Measurements from ENCODE around the gene PRPF38A.
"Not testable (repeated sequence)": the region's sequence is repeated elsewhere in the genome, so short reads cannot be mapped to it uniquely, and the experiment has no call there.

PRPF38A gene

GRCh38 chr1:52365746-52366516 is 38.5 kb upstream of the PRPF38A start, which contains the start of gene CC2D1B:
Gene CC2D1B, minus strand, starts transcription at chr1:52366205. Its CDS starts 1,585 bp downstream, at chr1:52364620.
- Histone ChIP-seq H3K4me1 (ENCODE audit: control insufficient read depth, insufficient read depth, low read length) (peaks cover 16% of the 10 kb centered on the region), H3K4me3 (ENCODE audit: low read length) (peak within 1 kb of the TSS; percentile 94), H3K4me2 (ENCODE audit: low read length) (peak within 1 kb of the TSS; percentile 95)

DNA sequence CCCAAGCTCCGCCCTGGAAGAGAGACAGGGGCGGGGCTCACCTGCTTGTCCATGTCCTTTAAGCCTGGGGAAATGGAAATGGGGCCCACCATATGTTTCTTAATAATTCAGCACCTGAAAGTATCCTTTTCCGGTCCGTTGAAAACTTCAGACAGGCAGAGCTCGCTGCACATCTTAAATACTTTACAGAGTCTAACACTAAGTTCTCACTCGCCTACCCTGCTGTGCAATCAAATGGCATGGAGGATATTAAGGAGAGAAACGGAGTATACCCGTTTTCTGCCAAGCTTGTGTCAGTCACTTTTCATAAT is 37.9 kb upstream of the PRPF38A start:
- H3K4me3 ChIP-seq (ENCODE audit: low read length) = peak overlapping the region; percentile 94
- H3K27me3 ChIP-seq (ENCODE audit: control insufficient read depth, insufficient read depth, low read length) = no peaks in the 10 kb centered on the region
- peaks cover 14% of the 10 kb centered on the region for H3K36me3 ChIP-seq (ENCODE audit: insufficient read depth, low read length)
- peak overlapping the region; percentile 95 for H3K4me2 ChIP-seq (ENCODE audit: low read length)
- H3K9me3 ChIP-seq (replicated peaks; ENCODE audit: low read length) = no peaks in the 10 kb centered on the region
- H3K9ac ChIP-seq (ENCODE audit: low read depth, low read length) = peak overlapping the region; percentile 95
- H3K4me1 ChIP-seq (ENCODE audit: control insufficient read depth, insufficient read depth, low read length) = peaks cover 16% of the 10 kb centered on the region

More at GRCh38 chr1:52365746-52366516, 38.5 kb upstream of the PRPF38A start, which contains the start of gene CC2D1B:
- no peaks in the 10 kb centered on the region for H3K27me3 ChIP-seq (ENCODE audit: control insufficient read depth, insufficient read depth, low read length)
- H3K36me3 ChIP-seq (ENCODE audit: insufficient read depth, low read length) = peaks cover 20% of the 10 kb centered on the region
- H3K9me3 ChIP-seq (replicated peaks; ENCODE audit: low read length) = no peaks in the 10 kb centered on the region
- peak within 1 kb of the TSS; percentile 95 for H3K9ac ChIP-seq (ENCODE audit: low read depth, low read length)

DNA sequence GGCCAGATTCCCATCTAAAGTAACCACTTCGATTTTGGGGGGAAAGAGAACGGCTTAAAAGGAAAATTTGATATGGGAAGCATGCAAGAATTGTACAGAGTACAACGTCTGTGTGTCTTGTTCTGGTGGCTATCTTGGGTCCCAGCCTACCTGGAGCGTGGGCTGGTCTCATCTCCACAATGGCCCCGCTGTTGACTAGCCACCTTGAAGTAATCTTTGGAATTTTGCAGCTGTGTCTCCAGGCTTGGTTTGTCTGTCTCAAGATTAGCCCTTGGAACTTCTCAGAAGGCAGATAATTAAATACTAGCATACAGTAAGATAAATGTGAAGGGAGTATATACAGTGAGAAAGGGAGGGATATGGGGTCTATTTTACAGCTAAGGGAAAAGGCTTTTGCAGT is 37.1 kb upstream of the PRPF38A start:
- H3K36me3 ChIP-seq (ENCODE audit: insufficient read depth, low read length) = peaks cover 6% of the 10 kb centered on the region
- no peak overlapping the region for H3K9ac ChIP-seq (ENCODE audit: low read depth, low read length)
- no peak overlapping the region for H3K4me2 ChIP-seq (ENCODE audit: low read length)
- no peaks in the 10 kb centered on the region for H3K27me3 ChIP-seq (ENCODE audit: control insufficient read depth, insufficient read depth, low read length)
- no peak overlapping the region for H3K4me3 ChIP-seq (ENCODE audit: low read length)
- no peaks in the 10 kb centered on the region for H3K9me3 ChIP-seq (replicated peaks; ENCODE audit: low read length)
- peaks cover 16% of the 10 kb centered on the region for H3K4me1 ChIP-seq (ENCODE audit: control insufficient read depth, insufficient read depth, low read length)

DNA sequence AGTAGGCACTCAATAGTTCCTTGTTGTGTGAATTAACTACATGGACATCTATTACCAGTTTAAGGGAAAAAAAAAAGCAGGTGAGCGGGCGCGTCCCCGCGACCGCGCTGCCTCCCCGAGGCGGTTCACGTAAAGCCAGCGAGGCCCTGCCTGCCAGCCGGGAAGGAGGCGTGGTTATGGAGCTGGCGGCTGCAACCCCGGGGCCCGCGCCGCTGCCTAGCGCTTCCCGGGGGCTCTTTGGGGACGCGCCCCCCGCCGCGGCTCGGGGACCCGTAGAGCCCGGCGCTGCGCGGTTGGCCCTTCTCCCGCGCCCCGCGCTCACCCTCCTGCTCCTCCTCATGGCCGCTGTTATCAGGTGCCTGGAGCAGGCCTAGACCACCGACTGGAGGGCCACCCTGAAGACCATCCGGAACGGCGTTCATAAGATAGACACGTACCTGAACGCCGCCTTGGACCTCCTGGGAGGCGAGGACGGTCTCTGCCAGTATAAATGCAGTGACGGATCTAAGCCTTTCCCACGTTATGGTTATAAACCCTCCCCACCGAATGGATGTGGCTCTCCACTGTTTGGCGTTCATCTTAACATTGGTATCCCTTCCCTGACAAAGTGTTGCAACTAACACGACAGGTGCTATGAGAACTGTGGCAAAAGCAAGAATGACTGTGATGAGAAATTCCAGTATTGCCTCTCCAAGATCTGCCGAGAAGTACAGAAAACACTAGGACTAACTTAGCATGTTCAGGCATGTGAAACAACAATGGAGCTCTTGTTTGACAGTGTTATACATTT is 35.8 kb upstream of the PRPF38A start:
- Histone ChIP-seq H3K4me2 (ENCODE audit: low read length) (peak overlapping the region; percentile 90), H3K9ac (ENCODE audit: low read depth, low read length) (peak overlapping the region; percentile 54), H3K9me3 (replicated peaks; ENCODE audit: low read length) (no peaks in the 10 kb centered on the region), H3K4me1 (ENCODE audit: control insufficient read depth, insufficient read depth, low read length) (peaks cover 16% of the 10 kb centered on the region), H3K4me3 (ENCODE audit: low read length) (peak overlapping the region; percentile 68), H3K36me3 (ENCODE audit: insufficient read depth, low read length) (no peaks in the 10 kb centered on the region), H3K27me3 (ENCODE audit: control insufficient read depth, insufficient read depth, low read length) (no peaks in the 10 kb centered on the region)

DNA sequence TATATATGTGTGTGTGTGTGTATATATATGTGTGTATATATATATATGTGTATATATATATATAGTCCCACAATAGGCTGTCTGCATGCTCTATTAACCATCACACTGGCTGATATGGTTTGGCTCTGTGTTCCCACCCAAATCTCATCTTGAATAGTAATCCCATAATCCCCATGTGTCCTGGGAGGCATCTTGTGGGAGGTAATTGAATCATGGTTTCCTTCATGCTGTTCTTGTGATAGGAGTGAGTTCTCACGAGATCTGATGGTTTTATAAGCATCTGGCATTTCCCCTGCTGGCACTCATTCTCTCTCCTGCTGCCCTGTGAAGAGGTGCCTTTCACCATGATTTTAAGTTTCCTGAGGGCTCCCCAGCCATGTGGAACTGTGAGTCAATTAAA is 34.6 kb upstream of the PRPF38A start:
- H3K36me3 ChIP-seq (ENCODE audit: insufficient read depth, low read length); H3K4me1 ChIP-seq (ENCODE audit: control insufficient read depth, insufficient read depth, low read length); H3K9ac ChIP-seq (ENCODE audit: low read depth, low read length); H3K4me3 ChIP-seq (ENCODE audit: low read length); H3K4me2 ChIP-seq (ENCODE audit: low read length); H3K27me3 ChIP-seq (ENCODE audit: control insufficient read depth, insufficient read depth, low read length); H3K9me3 ChIP-seq (replicated peaks; ENCODE audit: low read length): not testable (repeated sequence)

DNA sequence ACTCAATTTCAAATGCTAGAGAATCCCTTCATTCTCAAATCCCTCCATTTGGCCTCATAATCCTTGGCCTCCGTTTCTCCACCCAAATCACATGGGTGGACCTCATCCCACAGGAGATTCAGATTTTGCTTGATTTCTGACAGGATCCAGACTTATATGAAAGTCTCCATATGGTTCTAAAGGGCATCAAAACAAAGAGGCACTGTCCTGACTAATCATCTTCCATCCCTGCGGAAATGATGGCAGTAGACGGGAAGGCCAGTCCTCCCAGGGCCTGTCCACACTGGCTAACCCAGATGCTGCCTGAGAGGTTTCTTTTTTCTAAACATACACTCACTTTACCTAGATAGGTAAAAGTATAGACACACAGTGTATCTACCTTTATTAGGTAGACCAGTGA is 19.0 kb upstream of the PRPF38A start:
- Histone ChIP-seq H3K27me3 (ENCODE audit: control insufficient read depth, insufficient read depth, low read length) (no peaks in the 10 kb centered on the region), H3K4me1 (ENCODE audit: control insufficient read depth, insufficient read depth, low read length) (no peaks in the 10 kb centered on the region), H3K9me3 (replicated peaks; ENCODE audit: low read length) (no peaks in the 10 kb centered on the region), H3K9ac (ENCODE audit: low read depth, low read length) (no peak overlapping the region), H3K4me2 (ENCODE audit: low read length) (no peak overlapping the region), H3K4me3 (ENCODE audit: low read length) (no peak overlapping the region), H3K36me3 (ENCODE audit: insufficient read depth, low read length) (peaks cover 26% of the 10 kb centered on the region)

- H3K36me3 ChIP-seq (ENCODE audit: insufficient read depth, low read length) = peaks cover 26% of the 10 kb centered on the region
- no peak overlapping the region for H3K4me2 ChIP-seq (ENCODE audit: low read length)
- no peak overlapping the region for H3K9ac ChIP-seq (ENCODE audit: low read depth, low read length)
- no peaks in the 10 kb centered on the region for H3K27me3 ChIP-seq (ENCODE audit: control insufficient read depth, insufficient read depth, low read length)
- H3K4me3 ChIP-seq (ENCODE audit: low read length) = no peak overlapping the region
- H3K9me3 ChIP-seq (replicated peaks; ENCODE audit: low read length) = no peaks in the 10 kb centered on the region
- no peaks in the 10 kb centered on the region for H3K4me1 ChIP-seq (ENCODE audit: control insufficient read depth, insufficient read depth, low read length)
Measured at GRCh38 chr1:52386458-52386857, 17.9 kb upstream of the PRPF38A start.

DNA sequence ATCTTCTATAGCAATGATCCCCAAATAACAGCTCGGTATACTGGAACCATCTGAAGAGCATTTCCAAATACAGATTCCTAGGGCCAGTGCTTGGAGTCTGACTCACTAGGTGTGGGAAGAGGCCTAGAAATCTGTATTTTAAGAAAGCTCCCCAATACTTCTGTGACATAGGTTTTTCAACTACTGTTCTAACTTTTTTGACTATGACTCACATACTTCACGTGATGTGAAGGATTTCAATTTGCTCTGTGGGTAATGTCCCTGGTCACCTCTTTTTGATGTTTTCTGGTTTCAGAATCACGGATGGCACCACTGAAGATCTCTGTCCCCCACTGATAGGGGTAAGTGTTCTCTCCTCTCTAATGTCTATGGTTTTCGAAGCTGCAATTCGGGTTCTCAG is 11.2 kb upstream of the PRPF38A start:
- Histone ChIP-seq H3K4me2 (ENCODE audit: low read length) (no peak overlapping the region), H3K9me3 (replicated peaks; ENCODE audit: low read length) (no peaks in the 10 kb centered on the region), H3K9ac (ENCODE audit: low read depth, low read length) (no peak overlapping the region), H3K36me3 (ENCODE audit: insufficient read depth, low read length) (peaks cover 26% of the 10 kb centered on the region), H3K4me3 (ENCODE audit: low read length) (no peak overlapping the region), H3K27me3 (ENCODE audit: control insufficient read depth, insufficient read depth, low read length) (no peaks in the 10 kb centered on the region), H3K4me1 (ENCODE audit: control insufficient read depth, insufficient read depth, low read length) (no peaks in the 10 kb centered on the region)

GRCh38 chr1:52399629-52400028 is 4.8 kb upstream of the PRPF38A start:
- no peak overlapping the region for H3K4me2 ChIP-seq (ENCODE audit: low read length)
- peaks cover 20% of the 10 kb centered on the region for H3K36me3 ChIP-seq (ENCODE audit: insufficient read depth, low read length)
- H3K9me3 ChIP-seq (replicated peaks; ENCODE audit: low read length) = no peaks in the 10 kb centered on the region
- H3K4me3 ChIP-seq (ENCODE audit: low read length) = no peak overlapping the region
- no peak overlapping the region for H3K9ac ChIP-seq (ENCODE audit: low read depth, low read length)
- no peaks in the 10 kb centered on the region for H3K27me3 ChIP-seq (ENCODE audit: control insufficient read depth, insufficient read depth, low read length)
- H3K4me1 ChIP-seq (ENCODE audit: control insufficient read depth, insufficient read depth, low read length) = peaks cover 8% of the 10 kb centered on the region

DNA sequence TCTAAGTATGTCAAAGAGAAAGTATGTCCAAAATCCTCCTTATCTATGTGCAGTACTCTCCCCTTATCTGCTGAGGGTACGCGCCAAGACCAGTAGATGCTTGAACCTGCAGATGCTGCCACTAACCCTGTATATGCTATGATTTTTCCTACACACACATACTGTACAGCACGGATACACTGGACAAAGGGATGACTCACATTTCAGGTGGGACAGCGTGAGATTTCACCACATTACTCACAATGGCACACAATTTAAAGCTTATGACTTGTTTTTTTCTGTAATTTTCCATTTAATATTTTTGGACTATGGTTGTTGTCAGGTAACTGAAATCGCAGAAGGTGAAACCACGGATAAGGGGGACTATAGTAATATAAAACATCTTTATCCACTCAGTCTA is 4.3 kb upstream of the PRPF38A start:
- no peak overlapping the region for H3K4me3 ChIP-seq (ENCODE audit: low read length)
- H3K4me1 ChIP-seq (ENCODE audit: control insufficient read depth, insufficient read depth, low read length) = peaks cover 8% of the 10 kb centered on the region
- no peak overlapping the region for H3K4me2 ChIP-seq (ENCODE audit: low read length)
- H3K36me3 ChIP-seq (ENCODE audit: insufficient read depth, low read length) = peaks cover 19% of the 10 kb centered on the region
- H3K9ac ChIP-seq (ENCODE audit: low read depth, low read length) = no peak overlapping the region
- no peaks in the 10 kb centered on the region for H3K9me3 ChIP-seq (replicated peaks; ENCODE audit: low read length)
- no peaks in the 10 kb centered on the region for H3K27me3 ChIP-seq (ENCODE audit: control insufficient read depth, insufficient read depth, low read length)

GRCh38 chr1:52402860-52403240 is 1.6 kb upstream of the PRPF38A start:
- Histone ChIP-seq H3K27me3 (ENCODE audit: control insufficient read depth, insufficient read depth, low read length) (no peaks in the 10 kb centered on the region), H3K9me3 (replicated peaks; ENCODE audit: low read length) (no peaks in the 10 kb centered on the region), H3K36me3 (ENCODE audit: insufficient read depth, low read length) (peaks cover 20% of the 10 kb centered on the region), H3K4me3 (ENCODE audit: low read length) (peak overlapping the region; percentile 97), H3K4me2 (ENCODE audit: low read length) (peak overlapping the region; percentile 95), H3K4me1 (ENCODE audit: control insufficient read depth, insufficient read depth, low read length) (peaks cover 13% of the 10 kb centered on the region), H3K9ac (ENCODE audit: low read depth, low read length) (peak overlapping the region; percentile 99)
